Osteocyte (in vitro differentiated cells): ENCODE measurements around the gene FOXQ1. TPM values are rescaled to one million over a fixed set of nuclear protein-coding genes. Genes with fewer than 3 reads are reported as not detected.

Source experiments
- DNase-seq: peaks from one replicate; pipeline ENCODE4 v3.0.0; 2021; ENCODE audit warnings: mixed read lengths; ENCODE audit not compliant: unreplicated experiment; ENCODE audit errors: extremely low spot score
- H3K27ac Mint-ChIP-seq: one replicate; pipeline ENCODE4 v1.8.0; 2021; ENCODE audit warnings: mild to moderate bottlenecking, mixed read lengths; ENCODE audit not compliant: unreplicated experiment
- H3K27me3 Mint-ChIP-seq: one replicate; pipeline ENCODE4 v1.8.0; 2021; ENCODE audit warnings: mixed read lengths; ENCODE audit not compliant: unreplicated experiment
- H3K36me3 Mint-ChIP-seq: one replicate; pipeline ENCODE4 v1.8.0; 2021; ENCODE audit warnings: mixed read lengths; ENCODE audit not compliant: unreplicated experiment
- H3K4me1 Mint-ChIP-seq: one replicate; pipeline ENCODE4 v1.8.0; 2021; ENCODE audit warnings: mixed read lengths; ENCODE audit not compliant: unreplicated experiment
- H3K4me3 Mint-ChIP-seq: one replicate; pipeline ENCODE4 v1.8.0; 2021; ENCODE audit warnings: mild to moderate bottlenecking, moderate library complexity, mixed read lengths; ENCODE audit not compliant: unreplicated experiment
- H3K9me3 Mint-ChIP-seq: one replicate; pipeline ENCODE4 v1.8.0; 2021; ENCODE audit warnings: mixed read lengths; ENCODE audit not compliant: unreplicated experiment
- total RNA-seq: library from RNA; stranded (reverse); gene quantifications from 2 replicates; pipeline ENCODE4 v1.2.1, GENCODE V29; 2021
- TF ChIP-seq, protein P1 (sequence below): fragments of 200-600 bp; sonication (generic); IDR thresholded peaks from 2 replicates; pipeline ENCODE4 v1.5.0; 2021; ENCODE audit warnings: antibody characterized with exemption, mild to moderate bottlenecking, moderate library complexity

The FOXQ1 gene
- total RNA-seq, 1 donor from 2014 or later = not detected

GRCh38 chr6:1283501-1283900 lies 28.4 kb upstream of the FOXQ1 start:
- Mint-ChIP-seq H3K9me3 (no peaks in the 10 kb centered on the region), H3K4me3 (no peak overlapping the region), H3K27ac (no peak overlapping the region), H3K27me3 (peaks cover 12% of the 10 kb centered on the region), H3K4me1 (no peaks in the 10 kb centered on the region), H3K36me3 (no peaks in the 10 kb centered on the region)
- TF ChIP-seq, protein P1, sequence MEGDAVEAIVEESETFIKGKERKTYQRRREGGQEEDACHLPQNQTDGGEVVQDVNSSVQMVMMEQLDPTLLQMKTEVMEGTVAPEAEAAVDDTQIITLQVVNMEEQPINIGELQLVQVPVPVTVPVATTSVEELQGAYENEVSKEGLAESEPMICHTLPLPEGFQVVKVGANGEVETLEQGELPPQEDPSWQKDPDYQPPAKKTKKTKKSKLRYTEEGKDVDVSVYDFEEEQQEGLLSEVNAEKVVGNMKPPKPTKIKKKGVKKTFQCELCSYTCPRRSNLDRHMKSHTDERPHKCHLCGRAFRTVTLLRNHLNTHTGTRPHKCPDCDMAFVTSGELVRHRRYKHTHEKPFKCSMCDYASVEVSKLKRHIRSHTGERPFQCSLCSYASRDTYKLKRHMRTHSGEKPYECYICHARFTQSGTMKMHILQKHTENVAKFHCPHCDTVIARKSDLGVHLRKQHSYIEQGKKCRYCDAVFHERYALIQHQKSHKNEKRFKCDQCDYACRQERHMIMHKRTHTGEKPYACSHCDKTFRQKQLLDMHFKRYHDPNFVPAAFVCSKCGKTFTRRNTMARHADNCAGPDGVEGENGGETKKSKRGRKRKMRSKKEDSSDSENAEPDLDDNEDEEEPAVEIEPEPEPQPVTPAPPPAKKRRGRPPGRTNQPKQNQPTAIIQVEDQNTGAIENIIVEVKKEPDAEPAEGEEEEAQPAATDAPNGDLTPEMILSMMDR = no peak
- DNase-seq = no peak

DNA sequence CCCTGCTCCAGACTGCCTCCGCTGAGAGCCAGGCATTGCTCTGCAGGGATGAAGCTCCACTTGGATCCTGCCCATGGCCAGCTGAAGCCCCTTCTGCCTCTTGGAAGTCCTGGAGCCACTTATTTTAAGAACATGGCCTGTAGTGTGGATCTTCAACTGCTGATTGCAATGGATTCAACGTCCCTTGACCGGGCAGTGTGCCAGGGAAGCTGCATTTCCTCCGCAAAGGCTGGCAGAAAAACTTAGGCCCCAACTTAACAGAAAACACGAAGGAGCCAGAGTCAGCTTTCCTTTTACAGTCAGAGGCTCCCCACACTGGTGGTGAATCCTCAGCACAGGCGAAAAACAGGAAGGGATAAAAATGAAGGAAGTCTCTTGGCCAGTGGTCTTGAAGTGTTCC lies 26.3 kb upstream of the FOXQ1 start:
- no peak for DNase-seq
- no peaks in the 10 kb centered on the region for H3K9me3 Mint-ChIP-seq

GRCh38 chr6:1285956-1286355 lies 25.9 kb upstream of the FOXQ1 start:
- H3K4me3 Mint-ChIP-seq = no peak overlapping the region
- TF ChIP-seq, protein P1 = no peak
- H3K9me3 Mint-ChIP-seq = no peaks in the 10 kb centered on the region
- H3K27ac Mint-ChIP-seq = no peak overlapping the region
- H3K4me1 Mint-ChIP-seq = no peaks in the 10 kb centered on the region
- no peaks in the 10 kb centered on the region for H3K36me3 Mint-ChIP-seq
- no peak for DNase-seq
- H3K27me3 Mint-ChIP-seq = peaks cover 5% of the 10 kb centered on the region

More for the DNA sequence above, 26.3 kb upstream of the FOXQ1 start:
- Mint-ChIP-seq H3K36me3 (no peaks in the 10 kb centered on the region), H3K27me3 (peaks cover 5% of the 10 kb centered on the region), H3K4me3 (no peak overlapping the region), H3K4me1 (no peaks in the 10 kb centered on the region), H3K27ac (no peak overlapping the region)
- TF ChIP-seq, protein P1 = no peak

DNA sequence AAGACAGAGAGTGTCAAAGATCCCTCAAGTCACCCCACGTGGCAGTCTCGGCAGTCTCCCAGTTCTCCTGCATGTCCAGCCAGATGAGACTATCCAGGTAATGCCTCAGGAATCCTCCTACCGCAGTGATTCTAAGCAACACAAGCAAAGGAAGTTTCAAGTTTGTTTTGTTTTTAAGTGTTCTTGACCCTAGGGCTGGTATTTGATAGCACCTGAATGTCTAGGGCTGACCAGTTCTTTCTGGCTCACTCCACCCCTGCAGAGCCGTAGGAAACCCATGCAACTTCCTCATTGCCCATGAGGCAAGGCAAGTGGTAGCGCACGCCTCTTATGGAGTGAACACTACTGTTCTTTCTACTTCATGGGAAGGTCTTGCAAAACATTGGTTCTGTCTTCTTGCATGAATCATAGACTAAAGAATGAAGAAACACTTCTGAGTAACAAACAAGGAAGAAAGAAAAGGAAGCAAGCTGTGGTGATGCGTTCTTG lies 24.8 kb upstream of the FOXQ1 start:
- Mint-ChIP-seq H3K27ac (no peak overlapping the region), H3K4me1 (no peaks in the 10 kb centered on the region), H3K9me3 (no peaks in the 10 kb centered on the region), H3K4me3 (no peak overlapping the region), H3K27me3 (peaks cover 5% of the 10 kb centered on the region), H3K36me3 (no peaks in the 10 kb centered on the region)
- no peak for DNase-seq
- TF ChIP-seq, protein P1 = no peak

DNA sequence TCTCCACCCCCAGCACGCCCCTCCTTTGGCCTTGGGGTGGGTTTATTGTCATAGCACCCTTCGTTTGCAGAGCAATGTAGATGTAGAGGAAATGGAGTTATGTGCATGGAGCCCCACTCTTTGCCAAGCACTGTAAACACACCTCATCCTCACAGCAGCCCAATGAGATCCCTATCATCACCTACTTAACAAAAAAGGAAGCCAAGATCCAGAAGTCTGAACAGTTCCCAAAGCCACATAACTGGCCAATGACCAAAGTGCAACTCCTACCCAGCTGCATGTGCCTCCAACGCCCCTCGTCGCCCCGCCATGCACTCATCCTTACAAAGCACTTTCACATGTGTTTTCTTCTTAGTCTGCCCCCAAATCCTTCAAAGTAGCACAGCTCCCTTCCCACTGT lies 21.8 kb upstream of the FOXQ1 start:
- Mint-ChIP-seq H3K27me3 (no peaks in the 10 kb centered on the region), H3K9me3 (peaks cover 4% of the 10 kb centered on the region), H3K36me3 (no peaks in the 10 kb centered on the region), H3K27ac (no peak overlapping the region), H3K4me3 (no peak overlapping the region), H3K4me1 (no peaks in the 10 kb centered on the region)
- TF ChIP-seq, protein P1 = no peak
- no peak for DNase-seq
